PC-9 (cell line): ENCODE results near the gene PROKR1. TPM values are rescaled to one million over a fixed set of nuclear protein-coding genes. Genes with fewer than 3 reads are reported as not detected.

Experiments used
- BruUV-seq: library from RNA; stranded (reverse); fragments of 400-500 nt; replicated peaks from 2 replicates; lab custom pipeline; 2021; lab: Mats Ljungman, UMichigan
- CTCF ChIA-PET: fragments of 300-600 bp; sonication (Branson Sonifier 250); formaldehyde crosslinking; loops from one replicate; lab custom pipeline; 2022; ENCODE audit warnings: antibody characterized with exemption; lab: Charles Lee
- POLR2A ChIA-PET: fragments of 300-600 bp; sonication (Branson Sonifier 250); formaldehyde crosslinking; loops from one replicate; lab custom pipeline; 2022; ENCODE audit warnings: antibody characterized with exemption; ENCODE audit not compliant: unreplicated experiment; lab: Charles Lee
- DNase-seq, 2 experiments: peaks; one replicate each; pipeline versions ENCODE4 v3.0.0 to v3.0.0-alpha.2; 2015 to 2022; ENCODE audit warnings: mixed read lengths in 1 of 2
- H2AFZ ChIP-seq: fragments of 200-600 bp; sonication (generic); 2 replicates; pipeline ENCODE4 v1.8.1; 2017; ENCODE audit warnings: antibody characterized with exemption
- H3F3A ChIP-seq: fragments of 200-600 bp; sonication (generic); 2 replicates; pipeline ENCODE4 v1.8.1; 2017; ENCODE audit warnings: antibody characterized with exemption, mild to moderate bottlenecking, low read depth; ENCODE audit not compliant: insufficient read depth
- H3K27ac ChIP-seq: fragments of 200-600 bp; sonication (generic); 2 replicates; pipeline ENCODE4 v1.6.1; 2016; ENCODE audit warnings: mixed run types
- H3K27me3 ChIP-seq: fragments of 200-600 bp; sonication (generic); 2 replicates; pipeline ENCODE4 v1.6.1; 2016; ENCODE audit warnings: low read depth, mixed run types; ENCODE audit not compliant: insufficient read depth
- H3K36me3 ChIP-seq: fragments of 200-600 bp; sonication (generic); 2 replicates; pipeline ENCODE4 v1.6.1; 2016; ENCODE audit warnings: low read depth, mixed run types
- H3K4me1 ChIP-seq: fragments of 200-600 bp; sonication (generic); replicated peaks from 2 replicates; pipeline ENCODE4 v1.6.1; 2016; ENCODE audit warnings: mixed run types; ENCODE audit not compliant: insufficient read depth
- H3K4me2 ChIP-seq: fragments of 200-600 bp; sonication (generic); 2 replicates; pipeline ENCODE4 v1.6.1; 2017; ENCODE audit warnings: mixed run types
- H3K4me3 ChIP-seq: fragments of 200-600 bp; sonication (generic); 2 replicates; pipeline ENCODE4 v1.6.1; 2016; ENCODE audit warnings: mixed run types
- H3K79me2 ChIP-seq: fragments of 200-600 bp; sonication (generic); 2 replicates; pipeline ENCODE4 v1.6.1; 2017; ENCODE audit warnings: low read depth, mixed run types
- H3K9me2 ChIP-seq: fragments of 200-600 bp; sonication (generic); 2 replicates; pipeline ENCODE4 v1.8.1; 2017; ENCODE audit warnings: mild to moderate bottlenecking; ENCODE audit not compliant: insufficient read depth
- H3K9me3 ChIP-seq: fragments of 200-600 bp; sonication (generic); 2 replicates; pipeline ENCODE4 v1.8.1; 2016; ENCODE audit warnings: low read depth; ENCODE audit not compliant: insufficient read depth
- H4K20me1 ChIP-seq: fragments of 200-600 bp; sonication (generic); 2 replicates; pipeline ENCODE4 v1.8.1; 2017; ENCODE audit not compliant: insufficient read depth
- EZH2 ChIP-seq: fragments of 200-600 bp; sonication (generic); IDR thresholded peaks from 2 replicates; pipeline ENCODE4 v1.8.0; 2017; ENCODE audit warnings: antibody characterized with exemption, low read depth
- intact Hi-C: fragments of 100-400 bp; cut with micrococcal nuclease; formaldehyde crosslinking; loops from one replicate; pipeline ENCODE4 v1.10.0; 2022; ENCODE audit not compliant: unreplicated experiment
- total RNA-seq: library from RNA; stranded (reverse); gene quantifications from 2 replicates; pipeline ENCODE4 v1.2.3, GENCODE V29; 2021
- TF ChIP-seq, protein P1 (sequence below): fragments of 200-600 bp; sonication (generic); conservative IDR thresholded peaks from 2 replicates; pipeline ENCODE4 v1.6.1; 2017; ENCODE audit warnings: mixed run types, antibody characterized with exemption, mild to moderate bottlenecking, moderate library complexity

PROKR1 gene
- total RNA-seq, 1 experiment from 2014 or later: not detected

DNA sequence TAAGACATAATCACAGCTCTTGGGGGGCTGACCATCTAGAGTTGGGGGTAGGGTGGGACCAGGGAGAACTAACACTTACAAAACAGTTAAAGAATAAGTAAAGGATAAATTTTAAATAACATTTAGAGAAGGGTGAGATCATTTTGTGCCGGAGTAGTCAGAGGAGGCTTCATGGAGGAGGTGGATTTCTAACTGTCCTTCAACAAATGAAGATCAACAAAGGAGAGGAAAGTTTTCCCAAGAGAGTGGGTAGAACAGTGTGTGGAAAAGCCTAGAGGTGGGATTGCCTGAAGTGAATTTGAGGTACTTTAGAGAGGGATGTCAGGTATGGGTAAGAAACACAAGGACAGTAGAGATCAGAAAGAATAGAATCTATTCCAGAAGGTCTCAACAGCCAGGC is 7.3 kb downstream of the PROKR1 start:
- Histone ChIP-seq H2AFZ (no peak overlapping the region), H3F3A (no peaks in the 10 kb centered on the region), H3K9me3 (no peaks in the 10 kb centered on the region), H3K4me1 (no peaks in the 10 kb centered on the region), H3K36me3 (no peaks in the 10 kb centered on the region), H3K4me3 (no peak overlapping the region), H3K9me2 (no peaks in the 10 kb centered on the region), H3K4me2 (no peak overlapping the region), H3K27ac (no peak overlapping the region), H3K27me3 (peaks cover 56% of the 10 kb centered on the region), H4K20me1 (no peaks in the 10 kb centered on the region; the same call in 1 of the 2 replicates), H3K79me2 (no peaks in the 10 kb centered on the region)
- ChIA-PET POLR2A (no interaction called here), CTCF (interaction anchor here (0.8 kb wide), 1 partner anchor 59 kb away, joined by 3 read pairs; no protein-coding TSS in a partner anchor)
- intact Hi-C loops: no loop called here
- DNase-seq: no peak
- BruUV-seq: no TSS peak
- TF ChIP-seq, protein P1, sequence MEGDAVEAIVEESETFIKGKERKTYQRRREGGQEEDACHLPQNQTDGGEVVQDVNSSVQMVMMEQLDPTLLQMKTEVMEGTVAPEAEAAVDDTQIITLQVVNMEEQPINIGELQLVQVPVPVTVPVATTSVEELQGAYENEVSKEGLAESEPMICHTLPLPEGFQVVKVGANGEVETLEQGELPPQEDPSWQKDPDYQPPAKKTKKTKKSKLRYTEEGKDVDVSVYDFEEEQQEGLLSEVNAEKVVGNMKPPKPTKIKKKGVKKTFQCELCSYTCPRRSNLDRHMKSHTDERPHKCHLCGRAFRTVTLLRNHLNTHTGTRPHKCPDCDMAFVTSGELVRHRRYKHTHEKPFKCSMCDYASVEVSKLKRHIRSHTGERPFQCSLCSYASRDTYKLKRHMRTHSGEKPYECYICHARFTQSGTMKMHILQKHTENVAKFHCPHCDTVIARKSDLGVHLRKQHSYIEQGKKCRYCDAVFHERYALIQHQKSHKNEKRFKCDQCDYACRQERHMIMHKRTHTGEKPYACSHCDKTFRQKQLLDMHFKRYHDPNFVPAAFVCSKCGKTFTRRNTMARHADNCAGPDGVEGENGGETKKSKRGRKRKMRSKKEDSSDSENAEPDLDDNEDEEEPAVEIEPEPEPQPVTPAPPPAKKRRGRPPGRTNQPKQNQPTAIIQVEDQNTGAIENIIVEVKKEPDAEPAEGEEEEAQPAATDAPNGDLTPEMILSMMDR: no peak
- TF ChIP-seq EZH2: no peak

DNA sequence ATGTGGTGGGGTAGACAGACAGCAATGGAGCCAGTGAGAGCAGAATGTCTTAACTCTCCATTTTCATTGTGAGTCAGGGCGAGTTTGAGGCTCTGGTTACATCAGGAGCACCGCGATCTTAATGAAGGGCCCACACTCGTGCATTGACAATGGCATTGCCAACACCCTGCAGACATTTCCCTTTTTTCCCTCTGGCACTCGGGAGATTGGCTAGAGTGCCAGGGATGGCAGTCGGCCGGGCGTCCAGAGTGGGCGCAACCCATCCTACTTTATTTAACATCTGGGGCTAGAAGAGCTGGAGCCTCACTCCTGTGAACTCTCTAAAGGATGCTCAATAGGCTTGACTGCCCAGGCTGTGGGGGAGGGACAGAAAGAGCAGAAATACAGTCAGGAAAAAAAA is 9.7 kb downstream of the PROKR1 start:
- H3K9me3 ChIP-seq: no peaks in the 10 kb centered on the region

DNA sequence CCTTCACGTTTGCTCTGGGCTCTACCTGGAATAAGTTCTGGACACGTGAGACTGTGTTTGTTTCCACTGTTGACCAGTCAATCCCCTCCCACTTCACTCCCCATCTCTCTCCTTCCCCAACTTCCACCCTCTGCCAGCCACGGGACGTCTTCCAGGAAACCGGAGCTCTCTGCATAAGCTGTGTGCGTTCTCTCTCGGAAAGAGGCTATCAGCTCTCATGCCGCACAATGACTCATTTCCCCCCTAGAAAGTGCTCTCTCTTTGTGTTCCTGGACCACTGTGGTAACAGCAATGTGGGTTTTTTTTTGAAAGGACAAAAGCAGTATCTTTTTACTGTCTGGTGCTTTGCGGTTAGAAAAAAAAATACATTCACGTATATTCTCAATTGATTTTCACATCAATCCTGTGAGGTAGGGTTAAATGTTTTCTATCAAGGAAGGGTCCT is 10.2 kb downstream of the PROKR1 start:
- Histone ChIP-seq H3K4me2 (no peak overlapping the region), H3K4me3 (no peak overlapping the region), H3K9me2 (no peaks in the 10 kb centered on the region), H3K4me1 (no peaks in the 10 kb centered on the region), H3K79me2 (no peaks in the 10 kb centered on the region), H3K9me3 (no peaks in the 10 kb centered on the region), H2AFZ (no peak overlapping the region), H3K36me3 (no peaks in the 10 kb centered on the region), H3K27me3 (peaks cover 50% of the 10 kb centered on the region), H3F3A (no peaks in the 10 kb centered on the region), H3K27ac (no peak overlapping the region), H4K20me1 (no peaks in the 10 kb centered on the region; the same call in 1 of the 2 replicates)
- intact Hi-C loops: no loop called here
- ChIA-PET POLR2A (interaction anchor here (0.6 kb wide), 1 partner anchor 167 kb away, joined by 5 read pairs; no protein-coding TSS in a partner anchor), CTCF (no interaction called here)
- no peak for DNase-seq
- no TSS peak for BruUV-seq
- TF ChIP-seq, protein P1: no peak
- TF ChIP-seq EZH2: no peak

More for the DNA sequence above, 9.7 kb downstream of the PROKR1 start:
- no peak overlapping the region for H3K4me2 ChIP-seq
- no peaks in the 10 kb centered on the region for H3K4me1 ChIP-seq
- H3K27ac ChIP-seq: no peak overlapping the region
- no peaks in the 10 kb centered on the region for H3K79me2 ChIP-seq
- no peak for TF ChIP-seq EZH2
- TF ChIP-seq, protein P1: no peak
- intact Hi-C loops: no loop called here
- H3K9me2 ChIP-seq: no peaks in the 10 kb centered on the region
- no peaks in the 10 kb centered on the region for H3K36me3 ChIP-seq
- no peaks in the 10 kb centered on the region; the same call in 1 of the 2 replicates for H4K20me1 ChIP-seq
- ChIA-PET POLR2A (no interaction called here), CTCF (no interaction called here)
- peaks cover 50% of the 10 kb centered on the region for H3K27me3 ChIP-seq
- BruUV-seq: no TSS peak
- no peak overlapping the region for H3K4me3 ChIP-seq
- no peak overlapping the region for H2AFZ ChIP-seq
- no peaks in the 10 kb centered on the region for H3F3A ChIP-seq
- DNase-seq: no peak
